ENCODE results near the gene TIA1. TPM values are rescaled to one million over a fixed set of nuclear protein-coding genes. Genes with fewer than 3 reads are reported as not detected.
"Not testable (repeated sequence)": the region's sequence is repeated elsewhere in the genome, so short reads cannot be mapped to it uniquely, and the experiment has no call there.

The TIA1 gene
- total RNA-seq, 1 donor from 2014 or later, result 149 TPM

- intact Hi-C loops (cut with micrococcal nuclease), result no loop called here
- Mint-ChIP-seq H3K4me1 (peaks cover 39% of the 10 kb centered on the region), H3K27ac (no peak overlapping the region), H3K4me3 (no peak overlapping the region), H3K27me3 (no peaks in the 10 kb centered on the region), H3K36me3 (ENCODE audit: low read depth) (peaks cover 37% of the 10 kb centered on the region), H3K9me3 (no peaks in the 10 kb centered on the region)
- no peak for DNase-seq
- TF ChIP-seq, protein P1, sequence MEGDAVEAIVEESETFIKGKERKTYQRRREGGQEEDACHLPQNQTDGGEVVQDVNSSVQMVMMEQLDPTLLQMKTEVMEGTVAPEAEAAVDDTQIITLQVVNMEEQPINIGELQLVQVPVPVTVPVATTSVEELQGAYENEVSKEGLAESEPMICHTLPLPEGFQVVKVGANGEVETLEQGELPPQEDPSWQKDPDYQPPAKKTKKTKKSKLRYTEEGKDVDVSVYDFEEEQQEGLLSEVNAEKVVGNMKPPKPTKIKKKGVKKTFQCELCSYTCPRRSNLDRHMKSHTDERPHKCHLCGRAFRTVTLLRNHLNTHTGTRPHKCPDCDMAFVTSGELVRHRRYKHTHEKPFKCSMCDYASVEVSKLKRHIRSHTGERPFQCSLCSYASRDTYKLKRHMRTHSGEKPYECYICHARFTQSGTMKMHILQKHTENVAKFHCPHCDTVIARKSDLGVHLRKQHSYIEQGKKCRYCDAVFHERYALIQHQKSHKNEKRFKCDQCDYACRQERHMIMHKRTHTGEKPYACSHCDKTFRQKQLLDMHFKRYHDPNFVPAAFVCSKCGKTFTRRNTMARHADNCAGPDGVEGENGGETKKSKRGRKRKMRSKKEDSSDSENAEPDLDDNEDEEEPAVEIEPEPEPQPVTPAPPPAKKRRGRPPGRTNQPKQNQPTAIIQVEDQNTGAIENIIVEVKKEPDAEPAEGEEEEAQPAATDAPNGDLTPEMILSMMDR (IDR thresholded peaks at IDR 0.05), result no peak
- POLR2A ChIA-PET, result interaction anchor here (0.7 to 1.3 kb wide), 3 partner anchors 17 to 758 kb away, joined by 4 to 6 read pairs (median 4); partner anchors contain the start of genes PCYOX1 and SNRPG
- ATAC-seq (ENCODE audit: low read depth), result no peak
- CTCF ChIA-PET, result no interaction called here
Observed at GRCh38 chr2:70241340-70241739, 7.1 kb downstream of the TIA1 start.

DNA sequence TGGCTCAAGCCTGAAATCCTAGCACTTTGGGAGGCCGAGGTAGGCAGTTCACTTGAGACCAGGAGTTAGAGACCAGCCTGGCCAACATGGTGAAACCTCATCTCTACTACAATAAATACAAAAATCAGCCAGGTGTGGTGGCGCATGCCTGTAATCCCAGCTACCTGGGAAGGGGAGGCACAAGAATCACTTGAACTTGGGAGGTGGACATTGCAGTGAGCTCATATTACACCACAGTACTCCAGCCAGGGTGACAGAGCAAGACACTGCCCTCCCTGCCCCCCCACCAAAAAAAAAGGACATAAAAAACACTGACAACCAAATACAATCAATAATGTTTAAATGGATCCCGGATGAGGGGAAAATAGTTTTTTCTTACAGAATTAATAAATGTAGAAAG is 7.8 kb downstream of the TIA1 start:
- intact Hi-C loops (cut with micrococcal nuclease), result no loop called here
- no peaks in the 10 kb centered on the region for H3K9me3 Mint-ChIP-seq
- H3K4me1 Mint-ChIP-seq, result peaks cover 33% of the 10 kb centered on the region
- H3K27me3 Mint-ChIP-seq, result no peaks in the 10 kb centered on the region
- DNase-seq (no peak), ATAC-seq (ENCODE audit: low read depth) (no peak)
- no peak overlapping the region for H3K27ac Mint-ChIP-seq
- CTCF ChIA-PET, result interaction anchor here (0.5 kb wide), 1 partner anchor 81 kb away, joined by 3 read pairs; no protein-coding TSS in a partner anchor
- POLR2A ChIA-PET, result interaction anchor here (0.7 to 1.1 kb wide), 3 partner anchors 9 to 757 kb away, joined by 3 to 4 read pairs (median 3); partner anchors contain the start of gene C2orf42
- H3K36me3 Mint-ChIP-seq (ENCODE audit: low read depth), result peaks cover 37% of the 10 kb centered on the region
- no peak overlapping the region for H3K4me3 Mint-ChIP-seq
- TF ChIP-seq, protein P1 (IDR thresholded peaks at IDR 0.05), result no peak

DNA sequence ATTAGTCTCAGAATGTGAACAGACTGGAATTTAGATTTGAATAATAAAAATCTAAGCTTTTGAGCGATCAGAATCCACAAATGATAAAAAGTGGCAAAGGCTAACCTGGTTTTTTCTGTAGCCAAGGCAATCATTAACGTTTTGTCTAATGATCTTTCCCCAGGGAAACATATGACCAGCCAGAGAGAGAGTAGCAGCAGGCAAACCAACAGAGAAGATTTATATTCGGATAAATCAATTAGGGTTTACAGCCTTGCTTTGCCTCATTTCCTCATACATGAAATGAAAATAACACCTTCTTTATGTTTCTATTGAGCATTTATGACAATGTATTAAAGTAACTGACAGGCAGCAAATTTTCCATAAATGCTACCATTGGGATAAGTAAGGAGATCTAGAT is 14.5 kb downstream of the TIA1 start:
- ATAC-seq (ENCODE audit: low read depth) (no peak), DNase-seq (no peak)
- no peak overlapping the region for H3K4me3 Mint-ChIP-seq
- no peaks in the 10 kb centered on the region for H3K4me1 Mint-ChIP-seq
- intact Hi-C loops (cut with micrococcal nuclease), result no loop called here
- no peaks in the 10 kb centered on the region for H3K27me3 Mint-ChIP-seq
- H3K27ac Mint-ChIP-seq, result no peak overlapping the region
- TF ChIP-seq, protein P1 (IDR thresholded peaks at IDR 0.05), result no peak
- H3K9me3 Mint-ChIP-seq, result no peaks in the 10 kb centered on the region
- ChIA-PET POLR2A (no interaction called here), CTCF (no interaction called here)
- peaks cover 57% of the 10 kb centered on the region for H3K36me3 Mint-ChIP-seq (ENCODE audit: low read depth)

GRCh38 chr2:70226781-70227180 is 21.6 kb downstream of the TIA1 start:
- no peak for ATAC-seq (ENCODE audit: low read depth)
- CTCF ChIA-PET, result interaction anchor here (0.7 to 1.3 kb wide), 3 partner anchors 36 to 314 kb away, joined by 3 read pairs; partner anchors contain the start of gene C2orf42
- POLR2A ChIA-PET, result no interaction called here

DNA sequence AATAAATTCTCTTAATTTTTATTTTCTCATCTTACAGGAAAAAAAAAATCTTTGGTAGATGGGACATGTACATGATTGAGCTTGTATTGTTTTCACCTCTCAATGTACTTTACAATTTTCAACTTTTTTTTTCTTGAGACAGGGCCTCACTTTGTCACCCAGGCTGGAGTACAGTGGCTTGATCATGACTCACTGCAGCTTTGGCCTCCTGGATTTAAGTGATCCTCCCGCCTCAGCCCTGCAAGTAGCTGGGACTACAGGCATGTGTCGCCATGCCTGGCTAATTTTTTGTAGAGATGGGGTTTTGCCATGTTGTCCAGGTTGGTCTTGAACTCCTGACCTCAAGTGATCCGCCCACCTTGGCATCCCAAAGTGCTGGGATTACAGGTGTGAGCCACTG is 25.1 kb downstream of the TIA1 start:
- H3K4me3 Mint-ChIP-seq; CTCF ChIA-PET; H3K9me3 Mint-ChIP-seq; H3K27ac Mint-ChIP-seq; H3K4me1 Mint-ChIP-seq; intact Hi-C loops (cut with micrococcal nuclease); ATAC-seq (ENCODE audit: low read depth); DNase-seq; H3K27me3 Mint-ChIP-seq: not testable (repeated sequence)
- H3K36me3 Mint-ChIP-seq (ENCODE audit: low read depth), result peaks cover 74% of the 10 kb centered on the region
- POLR2A ChIA-PET, result interaction anchor here (0.6 kb wide), 2 partner anchors 15 to 80 kb away, joined by 3 to 13 read pairs; no protein-coding TSS in a partner anchor

More at GRCh38 chr2:70226781-70227180, 21.6 kb downstream of the TIA1 start:
- H3K9me3 Mint-ChIP-seq, result no peaks in the 10 kb centered on the region
- H3K27ac Mint-ChIP-seq, result no peak overlapping the region
- H3K27me3 Mint-ChIP-seq, result no peaks in the 10 kb centered on the region
- intact Hi-C loops (cut with micrococcal nuclease), result no loop called here
- peaks cover 77% of the 10 kb centered on the region for H3K36me3 Mint-ChIP-seq (ENCODE audit: low read depth)
- no peak for DNase-seq
- TF ChIP-seq, protein P1 (IDR thresholded peaks at IDR 0.05), result no peak
- H3K4me3 Mint-ChIP-seq, result no peak overlapping the region
- no peaks in the 10 kb centered on the region for H3K4me1 Mint-ChIP-seq

All from activated B cell treated with CpG ODN at 0.5 μM for 24 hours (primary cell).